ENCODE results near the gene SMPD3.

SMPD3 gene

GRCh38 chr16:68319185-68319908 is 129.0 kb downstream of the SMPD3 start:
- no peak for DNase-seq

GRCh38 chr16:68313116-68313515 is 135.2 kb downstream of the SMPD3 start:
- DNase-seq, result no peak

GRCh38 chr16:68310774-68311511 is 137.4 kb downstream of the SMPD3 start, which contains the start of the genes PRMT7 and SLC7A6OS:
Gene PRMT7, plus strand, starts transcription at chr16:68311019. Its CDS starts 4,961 bp downstream, at chr16:68315980.
Gene SLC7A6OS, minus strand, starts transcription at chr16:68310946. Its CDS starts 20 bp downstream, at chr16:68310926.
- DNase-seq, result peak; percentile 97

GRCh38 chr16:68310437-68310773 is 137.9 kb downstream of the SMPD3 start:
- no peak for DNase-seq

- no peak for DNase-seq
These were observed 138.5 kb downstream of the SMPD3 start for GRCh38 chr16:68309799-68310198.

Data from cortex of kidney (tissue), 1 donor.